CD4-positive, alpha-beta T cell treated with Interferon alpha-2 for 1 hour (primary cell): Measurements from ENCODE around the gene AQP1.

Source experiments
- DNase-seq, 2 donors: peaks; one replicate each; pipeline ENCODE4 v3.0.0-alpha.2; 2020 to 2022

AQP1 gene

GRCh38 chr7:30938435-30939316 lies 27.0 kb downstream of the AQP1 start:
- DNase-seq: peak; percentile 24 to 52

- no peak for DNase-seq
Observed at GRCh38 chr7:30941582-30942323, 30.1 kb downstream of the AQP1 start.

- no peak for DNase-seq
Observed at GRCh38 chr7:30950197-30950596, 38.5 kb downstream of the AQP1 start.

GRCh38 chr7:30954914-30955313 lies 43.3 kb downstream of the AQP1 start:
- DNase-seq: no peak

GRCh38 chr7:30956704-30957103 lies 45.1 kb downstream of the AQP1 start:
- DNase-seq: no peak

- no peak for DNase-seq
Observed at GRCh38 chr7:30963842-30964241, 52.2 kb downstream of the AQP1 start, which contains the start of gene GHRHR. Gene GHRHR, plus strand, starts transcription at chr7:30963953. Its CDS starts 116 bp downstream, at chr7:30964069.

GRCh38 chr7:30965372-30965771 lies 53.7 kb downstream of the AQP1 start:
- DNase-seq: no peak

GRCh38 chr7:30965883-30966282 lies 54.2 kb downstream of the AQP1 start:
- DNase-seq: no peak

- DNase-seq: no peak
Observed at GRCh38 chr7:30968294-30968693, 56.6 kb downstream of the AQP1 start.

- DNase-seq: no peak
Observed at GRCh38 chr7:30968747-30969603, 57.3 kb downstream of the AQP1 start.

- DNase-seq: no peak
Observed at GRCh38 chr7:30969604-30969970, 57.9 kb downstream of the AQP1 start.

GRCh38 chr7:30970074-30970473 lies 58.4 kb downstream of the AQP1 start:
- DNase-seq: no peak

- DNase-seq: no peak
Observed at GRCh38 chr7:30970594-30971094, 59.0 kb downstream of the AQP1 start.

- no peak for DNase-seq
Observed at GRCh38 chr7:30971440-30971839, 59.8 kb downstream of the AQP1 start.

GRCh38 chr7:30971840-30972563 lies 60.3 kb downstream of the AQP1 start:
- DNase-seq: no peak

GRCh38 chr7:30973292-30973691 lies 61.6 kb downstream of the AQP1 start:
- no peak for DNase-seq

- DNase-seq: no peak
Observed at GRCh38 chr7:30973791-30974604, 62.3 kb downstream of the AQP1 start.

GRCh38 chr7:30974605-30975255 lies 63.1 kb downstream of the AQP1 start:
- peak; percentile 14 to 21 for DNase-seq
